ENCODE measurements around the gene UBE2O. TPM values are rescaled to one million over a fixed set of nuclear protein-coding genes. Genes with fewer than 3 reads are reported as not detected.
A peak's percentile ranks its signal among the peaks of the same experiment; 100 is the strongest.

Gene UBE2O
- total RNA-seq, 2 experiments from 2014 or later, result 43.4 to 79.6 TPM

DNA sequence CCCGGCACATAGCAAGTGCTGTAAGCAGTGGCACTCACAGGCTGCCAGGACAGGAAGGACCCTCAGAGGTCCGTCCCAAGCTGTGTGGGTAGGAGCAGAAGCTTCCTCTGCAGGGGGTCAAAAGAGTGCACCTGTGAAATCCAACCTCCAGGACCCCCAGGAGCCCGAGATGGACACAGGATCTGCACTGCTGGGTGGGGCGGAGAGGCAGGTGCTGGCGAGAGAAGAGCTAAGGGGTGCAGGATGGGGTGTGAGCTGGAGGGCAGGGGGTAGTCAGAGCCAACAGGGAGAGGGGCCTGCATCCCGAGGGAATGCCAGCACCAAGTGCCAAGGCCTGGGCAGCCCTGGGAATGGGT, 13.8 kb upstream of the UBE2O start:
- intact Hi-C loops (cut with micrococcal nuclease; ENCODE audit: unreplicated experiment), result loop anchor here (1.0 to 2.0 kb wide), 4 partner anchors 15 to 80 kb away; partner anchors contain the start of gene RHBDF2
- no TSS peak for BruUV-seq (replicated peaks)
- CTCF ChIA-PET (ENCODE audit: unreplicated experiment), result interaction anchor here (0.6 to 2.3 kb wide), 11 partner anchors 8 to 206 kb away, joined by 3 to 12 read pairs (median 4); partner anchors contain the start of gene RHBDF2

DNA sequence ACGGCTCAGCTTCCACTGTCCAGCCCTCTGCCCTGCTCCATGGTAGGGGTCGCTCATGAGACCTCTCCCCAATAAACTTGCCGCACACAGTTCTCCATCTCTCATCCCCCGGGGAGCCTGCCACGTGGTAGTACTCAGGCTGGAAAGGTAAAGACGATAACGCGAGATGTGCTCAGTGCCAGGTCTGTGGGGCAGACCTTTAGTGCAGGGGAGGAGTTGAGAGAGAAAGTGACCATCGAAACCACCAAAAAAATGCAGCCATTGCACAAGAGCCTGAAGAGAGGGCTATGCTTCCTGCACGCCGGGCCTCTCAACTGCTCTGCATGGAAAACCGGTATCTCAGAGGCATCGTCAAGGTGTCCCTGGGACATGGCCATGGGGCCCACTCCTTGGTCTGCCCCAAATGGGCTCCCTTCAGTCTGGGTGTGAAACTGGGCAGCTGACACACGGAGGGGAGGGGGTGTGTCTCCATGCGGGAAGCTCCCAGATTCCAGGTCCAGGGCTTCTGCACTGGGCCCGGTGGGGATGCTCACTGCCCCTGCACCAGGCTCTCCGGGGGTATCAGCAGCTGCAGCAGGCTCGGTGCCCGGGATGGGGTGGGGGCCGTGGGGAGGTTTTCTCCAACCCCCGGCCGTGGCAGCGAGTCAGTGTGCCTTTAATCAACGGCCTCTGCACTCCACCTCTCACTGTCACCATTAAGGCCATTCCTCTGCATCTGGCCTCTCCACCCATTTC, 9.8 kb upstream of the UBE2O start:
- no peak for DNase-seq (ENCODE audit: low spot score)
- H3K27ac ChIP-seq (ENCODE audit: low read depth, low read length, poor library complexity, severe bottlenecking), result no peak overlapping the region
- H2AFZ ChIP-seq (ENCODE audit: low read length), result no peak overlapping the region
- CTCF ChIA-PET (ENCODE audit: unreplicated experiment), result interaction anchor here (0.7 to 1.0 kb wide), 2 partner anchors 9 to 44 kb away, joined by 3 read pairs; no protein-coding TSS in a partner anchor
- no peaks in the 10 kb centered on the region for H3K36me3 ChIP-seq (ENCODE audit: insufficient read depth, low read length)
- POLR2A ChIA-PET, result interaction anchor here (0.9 to 1.4 kb wide), 4 partner anchors 18 to 46 kb away, joined by 3 to 9 read pairs (median 6); no protein-coding TSS in a partner anchor
- H3K4me2 ChIP-seq (ENCODE audit: low read length), result no peak overlapping the region
- TF ChIP-seq EZH2phosphoT487 (IDR thresholded peaks at IDR 0.05; ENCODE audit: borderline replicate concordance, low read depth, low read length), result no peak
- TF ChIP-seq, protein P1, sequence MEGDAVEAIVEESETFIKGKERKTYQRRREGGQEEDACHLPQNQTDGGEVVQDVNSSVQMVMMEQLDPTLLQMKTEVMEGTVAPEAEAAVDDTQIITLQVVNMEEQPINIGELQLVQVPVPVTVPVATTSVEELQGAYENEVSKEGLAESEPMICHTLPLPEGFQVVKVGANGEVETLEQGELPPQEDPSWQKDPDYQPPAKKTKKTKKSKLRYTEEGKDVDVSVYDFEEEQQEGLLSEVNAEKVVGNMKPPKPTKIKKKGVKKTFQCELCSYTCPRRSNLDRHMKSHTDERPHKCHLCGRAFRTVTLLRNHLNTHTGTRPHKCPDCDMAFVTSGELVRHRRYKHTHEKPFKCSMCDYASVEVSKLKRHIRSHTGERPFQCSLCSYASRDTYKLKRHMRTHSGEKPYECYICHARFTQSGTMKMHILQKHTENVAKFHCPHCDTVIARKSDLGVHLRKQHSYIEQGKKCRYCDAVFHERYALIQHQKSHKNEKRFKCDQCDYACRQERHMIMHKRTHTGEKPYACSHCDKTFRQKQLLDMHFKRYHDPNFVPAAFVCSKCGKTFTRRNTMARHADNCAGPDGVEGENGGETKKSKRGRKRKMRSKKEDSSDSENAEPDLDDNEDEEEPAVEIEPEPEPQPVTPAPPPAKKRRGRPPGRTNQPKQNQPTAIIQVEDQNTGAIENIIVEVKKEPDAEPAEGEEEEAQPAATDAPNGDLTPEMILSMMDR (conservative IDR thresholded peaks at IDR 0.05; ENCODE audit: low read length), result no peak
- H3K9me2 ChIP-seq (ENCODE audit: insufficient read depth, low read length), result no peaks in the 10 kb centered on the region
- intact Hi-C loops (cut with micrococcal nuclease; ENCODE audit: unreplicated experiment), result no loop called here
- no peaks in the 10 kb centered on the region for H4K20me1 ChIP-seq (ENCODE audit: insufficient read depth, low read length)
- H3K79me2 ChIP-seq (ENCODE audit: insufficient read depth, low read depth, low read length), result no peaks in the 10 kb centered on the region
- peaks cover 40% of the 10 kb centered on the region for H3K4me1 ChIP-seq (ENCODE audit: insufficient read depth, low read length, poor library complexity, severe bottlenecking)
- H3K4me3 ChIP-seq (ENCODE audit: low read depth, low read length, poor library complexity, severe bottlenecking), result no peak overlapping the region
- BruUV-seq (replicated peaks), result no TSS peak
- H3K9me3 ChIP-seq (ENCODE audit: low read length), result no peaks in the 10 kb centered on the region

More for the DNA sequence above, 13.8 kb upstream of the UBE2O start:
- H3K36me3 ChIP-seq (ENCODE audit: insufficient read depth, low read length), result peaks cover 28% of the 10 kb centered on the region
- H3K4me3 ChIP-seq (ENCODE audit: low read depth, low read length, poor library complexity, severe bottlenecking), result no peak overlapping the region
- no peak overlapping the region for H2AFZ ChIP-seq (ENCODE audit: low read length)
- H3K9me2 ChIP-seq (ENCODE audit: insufficient read depth, low read length), result no peaks in the 10 kb centered on the region
- DNase-seq (ENCODE audit: low spot score), result no peak
- peak overlapping the region; percentile 38 for H3K27ac ChIP-seq (ENCODE audit: low read depth, low read length, poor library complexity, severe bottlenecking)
- peaks cover 35% of the 10 kb centered on the region for H3K4me1 ChIP-seq (ENCODE audit: insufficient read depth, low read length, poor library complexity, severe bottlenecking)
- TF ChIP-seq EZH2phosphoT487 (IDR thresholded peaks at IDR 0.05; ENCODE audit: borderline replicate concordance, low read depth, low read length), result no peak
- TF ChIP-seq, protein P1 (conservative IDR thresholded peaks at IDR 0.05; ENCODE audit: low read length), result no peak
- POLR2A ChIA-PET, result interaction anchor here (0.5 to 2.1 kb wide), 8 partner anchors 8 to 39 kb away, joined by 3 to 7 read pairs (median 4); no protein-coding TSS in a partner anchor
- no peaks in the 10 kb centered on the region for H4K20me1 ChIP-seq (ENCODE audit: insufficient read depth, low read length)
- H3K4me2 ChIP-seq (ENCODE audit: low read length), result peak overlapping the region; percentile 28
- H3K79me2 ChIP-seq (ENCODE audit: insufficient read depth, low read depth, low read length), result no peaks in the 10 kb centered on the region
- no peaks in the 10 kb centered on the region for H3K9me3 ChIP-seq (ENCODE audit: low read length)
